Measurements from ENCODE around the gene FUZ.

Gene FUZ

GRCh38 chr19:49852631-49853126 lies 39.6 kb upstream of the FUZ start:
- DNase-seq, result no peak
- intact Hi-C loops (cut with DNase I), result loop anchor here (5.0 kb wide), 1 partner anchor 35 kb away; the partner anchor contains the start of gene MED25

- intact Hi-C loops (cut with DNase I), result loop anchor here (5.0 kb wide), 1 partner anchor 34 kb away; the partner anchor contains the start of gene MED25
- DNase-seq, result no peak
These were observed 38.6 kb upstream of the FUZ start for GRCh38 chr19:49851456-49852259.

GRCh38 chr19:49850487-49851342 lies 37.6 kb upstream of the FUZ start, which contains the start of gene PTOV1:
Gene PTOV1, plus strand, starts transcription at chr19:49851159.
- intact Hi-C loops (cut with DNase I), result loop anchor here (1.0 to 5.0 kb wide), 2 partner anchors 27 to 33 kb away; partner anchors contain the start of genes AKT1S1, MED25 and TBC1D17
- peak; percentile 90 to 99 (median 95) for DNase-seq

GRCh38 chr19:49850221-49850486 lies 37.1 kb upstream of the FUZ start:
- intact Hi-C loops (cut with DNase I), result loop anchor here (1.0 to 5.0 kb wide), 2 partner anchors 27 to 33 kb away; partner anchors contain the start of genes AKT1S1, MED25 and TBC1D17
- no peak for DNase-seq

GRCh38 chr19:49849433-49850220 lies 36.5 kb upstream of the FUZ start:
- intact Hi-C loops (cut with DNase I), result loop anchor here (1.0 to 5.0 kb wide), 2 partner anchors 28 to 32 kb away; partner anchors contain the start of genes AKT1S1, MED25 and TBC1D17
- DNase-seq, result no peak

GRCh38 chr19:49848938-49849337 lies 35.8 kb upstream of the FUZ start:
- DNase-seq, result no peak

GRCh38 chr19:49847731-49848696 lies 34.9 kb upstream of the FUZ start:
- intact Hi-C loops (cut with DNase I), result no loop called here
- no peak for DNase-seq

More at GRCh38 chr19:49848938-49849337, 35.8 kb upstream of the FUZ start:
- intact Hi-C loops (cut with DNase I), result no loop called here

GRCh38 chr19:49846408-49846807 lies 33.3 kb upstream of the FUZ start:
- no peak for DNase-seq
- intact Hi-C loops (cut with DNase I), result no loop called here

- no peak for DNase-seq
- intact Hi-C loops (cut with DNase I), result no loop called here
These were observed 32.3 kb upstream of the FUZ start for GRCh38 chr19:49845414-49845813.

GRCh38 chr19:49844138-49845095 lies 31.3 kb upstream of the FUZ start:
- no peak for DNase-seq
- intact Hi-C loops (cut with DNase I), result no loop called here

- DNase-seq, result no peak
- intact Hi-C loops (cut with DNase I), result no loop called here
These were observed 30.2 kb upstream of the FUZ start for GRCh38 chr19:49843265-49843664.

- intact Hi-C loops (cut with DNase I), result no loop called here
These were observed 27.7 kb upstream of the FUZ start for GRCh38 chr19:49840736-49841249.

GRCh38 chr19:49840321-49840720 lies 27.2 kb upstream of the FUZ start:
- DNase-seq, result no peak
- intact Hi-C loops (cut with DNase I), result no loop called here

More at GRCh38 chr19:49840736-49841249, 27.7 kb upstream of the FUZ start:
- peak in 1 of 10 donors; percentile 44 for DNase-seq

- no peak for DNase-seq
- intact Hi-C loops (cut with DNase I), result no loop called here
These were observed 26.6 kb upstream of the FUZ start for GRCh38 chr19:49839713-49840112.

GRCh38 chr19:49838885-49839588 lies 25.9 kb upstream of the FUZ start:
- intact Hi-C loops (cut with DNase I), result no loop called here
- DNase-seq, result no peak

- intact Hi-C loops (cut with DNase I), result no loop called here
- DNase-seq, result no peak
These were observed 24.3 kb upstream of the FUZ start for GRCh38 chr19:49837425-49837824.

GRCh38 chr19:49837009-49837310 lies 23.9 kb upstream of the FUZ start:
- no peak for DNase-seq
- intact Hi-C loops (cut with DNase I), result no loop called here
